PC-9 (cell line): ENCODE results near the gene IGDCC3. TPM values are rescaled to one million over a fixed set of nuclear protein-coding genes. Genes with fewer than 3 reads are reported as not detected.

Experiments
- BruUV-seq: library from RNA; stranded (reverse); fragments of 400-500 nt; replicated peaks from 2 replicates; lab custom pipeline; 2021; lab: Mats Ljungman, UMichigan
- CTCF ChIA-PET: fragments of 300-600 bp; sonication (Branson Sonifier 250); formaldehyde crosslinking; loops from one replicate; lab custom pipeline; 2022; ENCODE audit warnings: antibody characterized with exemption; lab: Charles Lee
- POLR2A ChIA-PET: fragments of 300-600 bp; sonication (Branson Sonifier 250); formaldehyde crosslinking; loops from one replicate; lab custom pipeline; 2022; ENCODE audit warnings: antibody characterized with exemption; ENCODE audit not compliant: unreplicated experiment; lab: Charles Lee
- DNase-seq, 2 experiments: peaks; one replicate each; pipeline versions ENCODE4 v3.0.0 to v3.0.0-alpha.2; 2015 to 2022; ENCODE audit warnings: mixed read lengths in 1 of 2
- H2AFZ ChIP-seq: fragments of 200-600 bp; sonication (generic); 2 replicates; pipeline ENCODE4 v1.8.1; 2017; ENCODE audit warnings: antibody characterized with exemption
- H3F3A ChIP-seq: fragments of 200-600 bp; sonication (generic); 2 replicates; pipeline ENCODE4 v1.8.1; 2017; ENCODE audit warnings: antibody characterized with exemption, mild to moderate bottlenecking, low read depth; ENCODE audit not compliant: insufficient read depth
- H3K27ac ChIP-seq: fragments of 200-600 bp; sonication (generic); 2 replicates; pipeline ENCODE4 v1.6.1; 2016; ENCODE audit warnings: mixed run types
- H3K27me3 ChIP-seq: fragments of 200-600 bp; sonication (generic); 2 replicates; pipeline ENCODE4 v1.6.1; 2016; ENCODE audit warnings: low read depth, mixed run types; ENCODE audit not compliant: insufficient read depth
- H3K36me3 ChIP-seq: fragments of 200-600 bp; sonication (generic); 2 replicates; pipeline ENCODE4 v1.6.1; 2016; ENCODE audit warnings: low read depth, mixed run types
- H3K4me1 ChIP-seq: fragments of 200-600 bp; sonication (generic); replicated peaks from 2 replicates; pipeline ENCODE4 v1.6.1; 2016; ENCODE audit warnings: mixed run types; ENCODE audit not compliant: insufficient read depth
- H3K4me2 ChIP-seq: fragments of 200-600 bp; sonication (generic); 2 replicates; pipeline ENCODE4 v1.6.1; 2017; ENCODE audit warnings: mixed run types
- H3K4me3 ChIP-seq: fragments of 200-600 bp; sonication (generic); 2 replicates; pipeline ENCODE4 v1.6.1; 2016; ENCODE audit warnings: mixed run types
- H3K79me2 ChIP-seq: fragments of 200-600 bp; sonication (generic); 2 replicates; pipeline ENCODE4 v1.6.1; 2017; ENCODE audit warnings: low read depth, mixed run types
- H3K9me2 ChIP-seq: fragments of 200-600 bp; sonication (generic); 2 replicates; pipeline ENCODE4 v1.8.1; 2017; ENCODE audit warnings: mild to moderate bottlenecking; ENCODE audit not compliant: insufficient read depth
- H3K9me3 ChIP-seq: fragments of 200-600 bp; sonication (generic); 2 replicates; pipeline ENCODE4 v1.8.1; 2016; ENCODE audit warnings: low read depth; ENCODE audit not compliant: insufficient read depth
- H4K20me1 ChIP-seq: fragments of 200-600 bp; sonication (generic); 2 replicates; pipeline ENCODE4 v1.8.1; 2017; ENCODE audit not compliant: insufficient read depth
- CTCF ChIP-seq: fragments of 200-600 bp; sonication (generic); conservative IDR thresholded peaks from 2 replicates; pipeline ENCODE4 v1.6.1; 2017; ENCODE audit warnings: mixed run types, antibody characterized with exemption, mild to moderate bottlenecking, moderate library complexity
- EZH2 ChIP-seq: fragments of 200-600 bp; sonication (generic); IDR thresholded peaks from 2 replicates; pipeline ENCODE4 v1.8.0; 2017; ENCODE audit warnings: antibody characterized with exemption, low read depth
- intact Hi-C: fragments of 100-400 bp; cut with micrococcal nuclease; formaldehyde crosslinking; loops from one replicate; pipeline ENCODE4 v1.10.0; 2022; ENCODE audit not compliant: unreplicated experiment
- total RNA-seq: library from RNA; stranded (reverse); gene quantifications from 2 replicates; pipeline ENCODE4 v1.2.3, GENCODE V29; 2021

The IGDCC3 gene
- total RNA-seq, 1 experiment from 2014 or later: 0.22 TPM

GRCh38 chr15:65327651-65328393 is 50.0 kb downstream of the IGDCC3 start:
- no peaks in the 10 kb centered on the region for H3K79me2 ChIP-seq
- no peak for TF ChIP-seq EZH2
- TF ChIP-seq CTCF: no peak
- no peaks in the 10 kb centered on the region for H3K9me3 ChIP-seq
- intact Hi-C loops: no loop called here
- no peak overlapping the region for H2AFZ ChIP-seq
- no peaks in the 10 kb centered on the region for H3K9me2 ChIP-seq
- no peak overlapping the region for H3K4me3 ChIP-seq
- BruUV-seq: no TSS peak
- no peak overlapping the region for H3K4me2 ChIP-seq
- CTCF ChIA-PET: interaction anchor here (0.7 kb wide), 2 partner anchors 14 to 620 kb away, joined by 3 to 4 read pairs; no protein-coding TSS in a partner anchor
- H3K36me3 ChIP-seq: no peaks in the 10 kb centered on the region
- no peaks in the 10 kb centered on the region; the same call in 1 of the 2 replicates for H3K27me3 ChIP-seq
- no peaks in the 10 kb centered on the region for H3F3A ChIP-seq
- no peak overlapping the region for H3K27ac ChIP-seq
- H4K20me1 ChIP-seq: no peaks in the 10 kb centered on the region
- no peak for DNase-seq
- H3K4me1 ChIP-seq: no peaks in the 10 kb centered on the region
- POLR2A ChIA-PET: no interaction called here

GRCh38 chr15:65326818-65327217 is 51.0 kb downstream of the IGDCC3 start:
- no peaks in the 10 kb centered on the region for H3K79me2 ChIP-seq
- TF ChIP-seq EZH2 (no peak), CTCF (no peak)
- H2AFZ ChIP-seq: no peak overlapping the region
- no peak overlapping the region for H3K27ac ChIP-seq
- no TSS peak for BruUV-seq
- no peak overlapping the region for H3K4me3 ChIP-seq
- no peaks in the 10 kb centered on the region; the same call in 1 of the 2 replicates for H3K27me3 ChIP-seq
- ChIA-PET POLR2A (no interaction called here), CTCF (interaction anchor here (0.7 kb wide), 1 partner anchor 13 kb away, joined by 3 read pairs; no protein-coding TSS in a partner anchor)
- intact Hi-C loops: no loop called here
- no peaks in the 10 kb centered on the region for H3K9me2 ChIP-seq
- DNase-seq: no peak
- no peaks in the 10 kb centered on the region for H3K4me1 ChIP-seq
- no peaks in the 10 kb centered on the region for H3K36me3 ChIP-seq
- no peaks in the 10 kb centered on the region for H3F3A ChIP-seq
- no peaks in the 10 kb centered on the region for H4K20me1 ChIP-seq
- no peak overlapping the region for H3K4me2 ChIP-seq
- no peaks in the 10 kb centered on the region for H3K9me3 ChIP-seq

GRCh38 chr15:65326117-65326526 is 51.7 kb downstream of the IGDCC3 start:
- Histone ChIP-seq H3K4me3 (no peak overlapping the region), H3K36me3 (no peaks in the 10 kb centered on the region), H3K79me2 (no peaks in the 10 kb centered on the region), H3K4me2 (no peak overlapping the region), H3K9me3 (no peaks in the 10 kb centered on the region), H3K4me1 (no peaks in the 10 kb centered on the region), H2AFZ (no peak overlapping the region), H3F3A (no peaks in the 10 kb centered on the region), H4K20me1 (no peaks in the 10 kb centered on the region), H3K27me3 (no peaks in the 10 kb centered on the region; the same call in 1 of the 2 replicates), H3K27ac (no peak overlapping the region), H3K9me2 (no peaks in the 10 kb centered on the region)
- intact Hi-C loops: no loop called here
- TF ChIP-seq EZH2 (no peak), CTCF (no peak)
- ChIA-PET POLR2A (no interaction called here), CTCF (interaction anchor here (0.6 to 0.7 kb wide), 3 partner anchors 9 to 60 kb away, joined by 6 to 9 read pairs (median 6); no protein-coding TSS in a partner anchor)
- DNase-seq: peak in 1 of 2 experiments; percentile 43
- BruUV-seq: no TSS peak
